D721Med (cell line): ENCODE results near the gene MOB3A.
"Not testable (repeated sequence)": the region's sequence is repeated elsewhere in the genome, so short reads cannot be mapped to it uniquely, and the experiment has no call there.

ENCODE experiments used
- DNase-seq: peaks from one replicate; pipeline ENCODE4 v3.0.0; 2011; ENCODE audit warnings: low spot score; ENCODE audit not compliant: insufficient read length
- FAIRE-seq: peaks from 2 replicates; lab custom pipeline; 2011; peaks lifted over from hg19 to GRCh38; lab: Jason Lieb, UNC
- TF ChIP-seq, protein P1 (sequence below): IDR thresholded peaks from 2 replicates; pipeline ENCODE4 v1.5.1; 2012; ENCODE audit warnings: mild to moderate bottlenecking, control low read depth; ENCODE audit not compliant: insufficient read depth; ENCODE audit errors: missing control alignments

The MOB3A gene

GRCh38 chr19:2138061-2138728 lies 42.1 kb upstream of the MOB3A start:
- no peak for DNase-seq
- TF ChIP-seq, protein P1, sequence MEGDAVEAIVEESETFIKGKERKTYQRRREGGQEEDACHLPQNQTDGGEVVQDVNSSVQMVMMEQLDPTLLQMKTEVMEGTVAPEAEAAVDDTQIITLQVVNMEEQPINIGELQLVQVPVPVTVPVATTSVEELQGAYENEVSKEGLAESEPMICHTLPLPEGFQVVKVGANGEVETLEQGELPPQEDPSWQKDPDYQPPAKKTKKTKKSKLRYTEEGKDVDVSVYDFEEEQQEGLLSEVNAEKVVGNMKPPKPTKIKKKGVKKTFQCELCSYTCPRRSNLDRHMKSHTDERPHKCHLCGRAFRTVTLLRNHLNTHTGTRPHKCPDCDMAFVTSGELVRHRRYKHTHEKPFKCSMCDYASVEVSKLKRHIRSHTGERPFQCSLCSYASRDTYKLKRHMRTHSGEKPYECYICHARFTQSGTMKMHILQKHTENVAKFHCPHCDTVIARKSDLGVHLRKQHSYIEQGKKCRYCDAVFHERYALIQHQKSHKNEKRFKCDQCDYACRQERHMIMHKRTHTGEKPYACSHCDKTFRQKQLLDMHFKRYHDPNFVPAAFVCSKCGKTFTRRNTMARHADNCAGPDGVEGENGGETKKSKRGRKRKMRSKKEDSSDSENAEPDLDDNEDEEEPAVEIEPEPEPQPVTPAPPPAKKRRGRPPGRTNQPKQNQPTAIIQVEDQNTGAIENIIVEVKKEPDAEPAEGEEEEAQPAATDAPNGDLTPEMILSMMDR: no peak
- FAIRE-seq: no peak

DNA sequence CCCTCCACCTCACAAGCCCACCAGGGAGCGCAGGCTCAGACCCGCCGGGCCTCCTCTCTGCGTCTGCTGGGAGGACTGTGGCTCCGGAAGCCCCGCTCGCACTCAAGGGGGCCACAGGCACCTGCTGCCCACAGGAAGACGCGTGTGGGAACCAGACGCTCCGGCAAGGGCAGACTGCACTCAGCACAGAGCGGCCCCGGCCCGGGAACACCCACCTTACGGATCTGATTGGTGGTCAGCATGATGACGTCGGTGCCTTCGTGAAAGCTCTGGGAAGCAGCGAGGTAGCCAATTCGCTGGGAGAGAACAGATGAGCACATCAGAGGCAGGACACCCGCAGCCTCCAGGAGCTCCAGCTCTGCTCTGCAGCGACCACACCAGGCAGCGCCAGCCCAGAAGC lies 40.7 kb upstream of the MOB3A start:
- TF ChIP-seq, protein P1: no peak
- DNase-seq (no peak), FAIRE-seq (no peak)

- FAIRE-seq (no peak), DNase-seq (no peak)
- TF ChIP-seq, protein P1: no peak
Observed at GRCh38 chr19:2135474-2136402, 39.6 kb upstream of the MOB3A start.

DNA sequence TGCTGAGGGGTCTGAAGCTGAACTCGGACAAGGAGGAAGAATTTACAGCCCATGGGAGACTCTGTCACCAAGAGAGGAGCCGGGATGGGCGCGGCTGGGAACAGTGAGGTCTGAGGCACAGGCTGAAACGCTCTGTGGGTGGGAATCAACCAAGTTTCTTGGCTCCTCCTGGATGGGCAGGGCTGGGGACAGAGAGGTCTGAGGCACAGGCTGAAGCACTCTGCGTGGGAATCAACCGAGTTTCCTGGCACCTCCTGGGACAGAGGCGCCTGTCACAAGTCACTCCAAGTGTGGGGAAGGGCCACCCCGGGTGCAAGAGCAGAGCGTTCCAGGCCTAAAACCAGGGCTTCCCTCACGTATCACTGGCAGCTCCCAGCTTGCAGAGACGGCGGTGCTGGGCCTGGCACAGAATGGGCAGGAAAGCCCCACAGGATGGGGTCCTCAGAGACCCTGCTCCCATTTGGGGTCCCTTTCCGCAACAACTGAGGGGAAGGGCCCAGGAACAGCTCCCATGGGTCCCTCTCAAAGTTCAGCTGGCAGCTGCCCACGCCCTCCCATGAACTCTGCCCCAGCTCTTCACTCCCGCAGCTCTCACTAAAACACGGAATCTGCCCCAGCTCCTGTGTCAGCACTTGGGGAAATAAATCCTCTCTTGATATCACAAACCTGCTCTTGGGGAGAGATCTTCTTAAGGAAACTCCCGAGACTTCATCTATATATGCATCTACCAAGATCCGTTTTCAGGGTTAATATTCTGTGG lies 36.8 kb upstream of the MOB3A start:
- FAIRE-seq (no peak), DNase-seq (no peak)
- TF ChIP-seq, protein P1: no peak

DNA sequence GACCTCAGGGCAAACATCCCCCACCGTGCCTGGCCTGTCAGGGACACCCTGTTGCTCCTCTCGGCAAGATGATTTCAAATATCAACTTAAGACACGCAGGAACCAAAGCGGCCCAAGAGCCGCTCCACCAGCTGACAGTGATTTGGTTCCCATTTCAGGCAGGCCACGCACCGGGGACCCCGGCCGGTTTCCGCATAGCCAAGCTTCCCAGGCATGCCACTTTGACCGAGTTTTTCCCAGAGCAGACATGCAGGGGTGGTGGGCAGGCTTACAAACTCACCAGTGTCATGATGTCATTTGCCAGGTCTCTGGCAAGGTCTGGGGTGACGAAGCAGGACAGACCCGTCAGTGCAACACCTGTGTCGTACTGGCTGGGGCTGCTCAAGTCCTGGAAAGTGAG lies 36.1 kb upstream of the MOB3A start:
- DNase-seq: no peak
- no peak for FAIRE-seq
- TF ChIP-seq, protein P1: no peak

DNA sequence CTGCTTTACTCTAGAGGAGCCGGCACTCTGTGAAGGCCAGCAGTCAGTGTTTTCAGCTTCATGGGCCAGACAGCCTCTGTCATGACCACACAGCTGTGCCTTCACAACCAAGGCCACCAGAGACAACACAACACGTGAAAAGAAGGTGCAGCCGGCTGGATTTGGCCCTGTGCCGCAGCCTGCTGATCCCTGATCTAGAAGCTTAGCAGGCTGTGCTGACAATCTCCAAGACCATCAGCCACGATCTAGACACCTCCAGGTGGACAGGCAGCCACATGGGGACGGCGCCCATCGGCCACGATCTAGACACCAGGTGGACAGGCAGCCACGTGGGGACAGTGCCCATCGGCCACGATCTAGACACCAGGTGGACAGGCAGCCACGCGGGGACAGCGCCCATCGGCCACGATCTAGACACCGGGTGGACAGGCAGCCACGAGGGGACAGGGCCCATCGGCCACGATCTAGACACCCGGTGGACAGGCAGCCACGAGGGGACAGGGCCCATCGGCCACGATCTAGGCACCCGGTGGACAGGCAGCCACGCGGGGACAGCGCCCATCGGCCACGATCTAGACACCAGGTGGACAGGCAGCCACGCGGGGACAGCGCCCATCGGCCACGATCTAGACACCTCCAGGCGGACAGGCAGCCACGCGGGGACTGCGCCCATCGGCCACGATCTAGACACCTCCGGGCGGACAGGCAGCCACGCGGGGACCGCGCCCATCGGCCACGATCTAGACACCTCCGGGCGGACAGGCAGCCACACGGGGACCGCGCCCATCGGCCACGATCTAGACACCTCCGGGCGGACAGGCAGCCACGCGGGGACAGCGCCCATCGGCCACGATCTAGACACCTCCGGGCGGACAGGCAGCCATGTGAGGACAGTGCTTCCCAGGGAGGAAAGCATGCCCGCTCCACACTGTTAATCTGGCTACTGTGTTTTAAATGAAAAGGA lies 35.2 kb upstream of the MOB3A start:
- FAIRE-seq, DNase-seq: not testable (repeated sequence)
